HG02943 (cell line): ENCODE data around the gene HDLBP.

Experiments
- ATAC-seq: cut with Tn5 transposase; IDR thresholded peaks from one replicate; pipeline ENCODE4 v1.9.1; 2021; ENCODE audit warnings: mild to moderate bottlenecking, low read depth, moderate library complexity; ENCODE audit not compliant: unreplicated experiment

The HDLBP gene

GRCh38 chr2:241179899-241180298, 135.6 kb downstream of the HDLBP start:
- ATAC-seq: no peak

DNA sequence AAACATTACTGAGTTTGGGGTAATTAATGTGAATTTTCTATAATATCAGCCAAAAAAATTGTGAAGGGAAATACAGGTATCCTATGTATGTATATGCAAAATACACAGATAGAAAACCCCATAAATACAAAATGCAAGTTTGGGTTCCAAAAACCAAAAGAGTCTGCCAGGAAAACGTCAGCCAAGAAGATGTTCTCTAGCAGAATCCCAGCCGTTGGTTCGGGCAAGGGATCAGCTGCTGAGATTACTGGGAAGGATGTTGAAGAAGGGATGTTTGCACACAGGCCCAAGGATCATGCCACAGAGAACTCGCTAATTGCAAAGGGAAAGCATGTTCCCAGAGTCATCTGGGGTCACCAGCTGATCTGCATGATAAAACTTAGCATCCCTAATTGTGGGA, 136.5 kb downstream of the HDLBP start:
- no peak for ATAC-seq

GRCh38 chr2:241177526-241178334, 137.7 kb downstream of the HDLBP start:
- ATAC-seq: no peak
